DLD1 (cell line): Measurements from ENCODE around the gene TBC1D8.

Experiments used
- in situ Hi-C: cut with HindIII; loops from 2 replicates; pipeline ENCODE4 v1.10.0; 2017; ENCODE audit warnings: low sequenced_read_pairs

Gene TBC1D8

GRCh38 chr2:100987974-100988373 lies 163.2 kb downstream of the TBC1D8 start:
- in situ Hi-C loops, result no loop called here

DNA sequence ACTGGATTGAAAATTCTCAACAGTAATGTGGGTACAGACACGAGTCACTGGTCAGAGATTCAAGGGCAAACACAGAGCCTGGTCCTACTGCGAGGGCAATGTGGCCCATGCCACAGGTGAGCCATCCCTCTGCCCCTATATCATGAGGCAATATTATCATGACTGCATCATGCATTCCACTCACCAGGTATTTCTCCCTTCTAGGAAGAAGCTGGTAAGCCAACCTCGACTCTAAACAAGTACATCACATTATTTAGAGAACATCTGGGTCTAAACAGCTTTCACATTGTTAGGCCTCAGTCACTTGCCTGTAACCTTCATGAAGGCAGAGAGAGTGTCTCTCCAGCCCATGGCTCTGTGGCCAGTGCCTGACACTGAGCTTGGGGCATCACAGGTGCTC lies 163.6 kb downstream of the TBC1D8 start:
- in situ Hi-C loops, result no loop called here

DNA sequence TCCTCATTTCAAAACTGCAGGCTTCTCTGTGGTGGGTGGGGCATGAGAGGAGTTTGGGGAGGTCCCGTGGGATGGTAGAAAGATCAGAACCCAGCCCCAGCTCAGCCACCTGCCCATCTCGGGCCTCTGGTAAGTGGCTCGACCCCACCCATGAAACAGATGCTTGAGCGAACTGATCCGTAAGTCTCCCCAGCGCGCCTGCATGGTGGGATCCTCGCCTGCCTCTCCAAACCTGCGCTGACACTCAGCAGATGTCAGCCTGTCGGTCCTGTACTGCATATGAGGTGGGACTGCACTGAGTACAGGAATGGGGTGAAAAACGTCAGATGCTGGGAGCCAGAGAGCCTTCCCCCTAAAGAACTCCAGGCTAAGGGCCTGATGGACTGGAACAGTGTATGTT lies 165.0 kb downstream of the TBC1D8 start:
- in situ Hi-C loops, result no loop called here

DNA sequence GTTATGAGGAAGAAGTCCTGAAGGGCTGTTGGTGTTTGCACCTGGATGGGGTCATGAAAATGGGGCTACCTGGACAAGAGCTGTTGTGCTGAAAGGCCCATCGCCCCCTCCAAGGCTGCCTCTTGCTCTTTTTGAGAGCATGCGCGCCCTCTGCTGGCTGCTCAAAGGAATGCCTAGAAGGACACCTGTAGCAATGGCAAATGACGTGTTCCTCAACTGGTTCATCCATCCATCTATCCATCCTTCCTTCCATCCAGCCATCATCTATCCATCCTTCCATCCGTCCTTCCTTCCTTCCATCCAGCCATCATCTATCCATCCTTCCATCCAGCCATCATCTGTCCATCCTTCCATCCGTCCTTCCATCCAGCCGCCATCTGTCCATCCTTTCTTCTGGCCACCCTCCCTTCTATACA lies 166.3 kb downstream of the TBC1D8 start:
- in situ Hi-C loops, result no loop called here

- in situ Hi-C loops, result no loop called here
These were observed 167.4 kb downstream of the TBC1D8 start for GRCh38 chr2:100983684-100984310.

- in situ Hi-C loops, result no loop called here
These were observed 168.0 kb downstream of the TBC1D8 start for GRCh38 chr2:100983201-100983600.

- in situ Hi-C loops, result no loop called here
These were observed 168.7 kb downstream of the TBC1D8 start for GRCh38 chr2:100982431-100982861.

DNA sequence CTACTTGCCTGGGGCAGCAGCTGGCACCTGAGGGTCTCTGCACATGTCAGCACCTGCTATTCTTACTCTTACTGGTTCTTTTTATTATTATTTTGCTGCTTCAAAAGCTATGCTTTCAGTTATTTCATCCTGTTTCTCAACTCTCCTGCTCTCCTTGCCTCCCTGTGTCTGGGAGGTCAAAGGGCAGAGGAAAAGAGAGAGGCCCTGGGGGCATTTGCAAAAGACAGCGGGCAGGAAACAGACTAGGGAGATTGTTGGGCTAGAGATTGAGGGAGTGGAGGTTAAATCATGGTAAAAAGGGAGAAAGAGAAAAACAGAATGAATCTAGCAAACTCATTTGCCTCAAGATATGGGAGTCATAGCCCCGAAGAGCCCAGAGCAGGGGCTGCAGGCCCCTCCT lies 170.2 kb downstream of the TBC1D8 start:
- in situ Hi-C loops, result no loop called here

DNA sequence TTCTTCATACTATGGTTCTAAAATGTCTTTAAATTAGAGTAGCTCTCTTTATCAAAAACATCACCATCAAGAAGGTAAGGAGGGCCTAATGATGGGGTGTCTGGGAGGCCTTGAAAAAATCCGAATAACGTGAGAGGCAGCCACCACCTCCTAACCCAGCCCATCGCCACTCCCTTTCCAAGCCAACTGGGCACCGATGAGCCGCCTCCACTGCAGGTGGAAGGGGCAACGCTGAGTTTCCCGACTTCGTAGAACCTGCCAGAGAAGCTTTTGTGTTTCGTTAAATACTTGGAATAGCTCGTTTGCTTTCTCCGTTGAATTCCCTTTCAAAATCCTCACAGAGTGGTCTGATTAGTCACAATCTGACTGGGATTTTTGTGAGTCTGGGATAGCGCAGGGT lies 171.1 kb downstream of the TBC1D8 start:
- in situ Hi-C loops, result no loop called here

GRCh38 chr2:100978582-100979191 lies 172.5 kb downstream of the TBC1D8 start:
- in situ Hi-C loops, result no loop called here

GRCh38 chr2:100977511-100977910 lies 173.7 kb downstream of the TBC1D8 start:
- in situ Hi-C loops, result no loop called here

DNA sequence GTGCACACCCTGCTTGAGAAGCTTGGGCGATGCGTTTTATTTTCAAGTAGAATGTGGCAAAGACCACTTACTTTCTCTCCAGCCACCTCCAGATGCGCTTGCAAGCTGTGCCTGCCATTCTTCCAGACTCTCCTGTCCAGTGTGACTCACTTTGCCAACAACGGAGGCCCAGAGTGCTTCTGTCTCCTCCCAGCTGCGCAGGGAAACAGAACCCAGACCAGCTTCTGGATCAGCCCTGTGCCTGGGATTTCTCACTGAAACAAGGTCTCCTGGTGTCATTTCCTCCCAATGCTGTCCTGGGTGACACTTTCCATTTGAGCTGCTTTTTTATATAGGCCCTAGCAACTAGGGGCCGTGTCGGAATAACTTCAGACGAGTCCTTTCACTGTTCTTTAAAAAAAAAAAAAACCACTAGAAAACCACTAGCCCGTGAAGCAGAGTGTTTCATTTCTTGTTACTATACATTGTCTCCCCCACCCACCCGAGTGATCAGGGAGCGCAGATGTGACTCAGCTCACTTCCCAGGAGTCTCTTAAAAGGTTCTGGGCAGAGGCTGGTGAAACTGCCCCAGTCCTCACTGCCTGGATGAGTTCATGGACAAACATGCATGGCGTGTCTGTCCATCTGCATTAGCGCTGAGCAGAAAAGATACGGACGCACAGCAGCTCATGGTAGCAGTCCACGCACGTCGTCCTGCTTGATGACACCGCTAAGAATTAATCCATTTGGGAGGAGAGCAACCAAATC lies 174.4 kb downstream of the TBC1D8 start:
- in situ Hi-C loops, result no loop called here

DNA sequence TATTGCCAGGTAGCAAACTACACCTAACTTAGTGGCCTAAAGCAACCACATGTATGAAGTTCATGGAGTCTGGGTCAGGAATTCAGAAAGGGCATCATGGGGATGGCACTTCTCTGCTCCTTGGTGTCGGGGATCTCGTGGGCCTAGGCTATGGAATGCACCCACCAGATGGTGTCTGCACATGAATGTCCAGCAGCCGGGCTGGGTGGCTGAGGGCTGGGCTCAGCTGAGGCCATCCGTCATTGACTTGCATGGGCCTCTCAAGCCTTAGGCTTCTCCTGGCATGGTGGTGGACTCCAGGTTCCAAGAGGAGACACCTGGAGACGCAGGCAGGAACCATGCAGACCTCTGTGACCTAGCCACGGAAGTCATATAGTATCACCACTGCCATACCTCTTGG lies 175.1 kb downstream of the TBC1D8 start:
- in situ Hi-C loops, result no loop called here

GRCh38 chr2:100975521-100975785 lies 175.7 kb downstream of the TBC1D8 start:
- in situ Hi-C loops, result no loop called here

DNA sequence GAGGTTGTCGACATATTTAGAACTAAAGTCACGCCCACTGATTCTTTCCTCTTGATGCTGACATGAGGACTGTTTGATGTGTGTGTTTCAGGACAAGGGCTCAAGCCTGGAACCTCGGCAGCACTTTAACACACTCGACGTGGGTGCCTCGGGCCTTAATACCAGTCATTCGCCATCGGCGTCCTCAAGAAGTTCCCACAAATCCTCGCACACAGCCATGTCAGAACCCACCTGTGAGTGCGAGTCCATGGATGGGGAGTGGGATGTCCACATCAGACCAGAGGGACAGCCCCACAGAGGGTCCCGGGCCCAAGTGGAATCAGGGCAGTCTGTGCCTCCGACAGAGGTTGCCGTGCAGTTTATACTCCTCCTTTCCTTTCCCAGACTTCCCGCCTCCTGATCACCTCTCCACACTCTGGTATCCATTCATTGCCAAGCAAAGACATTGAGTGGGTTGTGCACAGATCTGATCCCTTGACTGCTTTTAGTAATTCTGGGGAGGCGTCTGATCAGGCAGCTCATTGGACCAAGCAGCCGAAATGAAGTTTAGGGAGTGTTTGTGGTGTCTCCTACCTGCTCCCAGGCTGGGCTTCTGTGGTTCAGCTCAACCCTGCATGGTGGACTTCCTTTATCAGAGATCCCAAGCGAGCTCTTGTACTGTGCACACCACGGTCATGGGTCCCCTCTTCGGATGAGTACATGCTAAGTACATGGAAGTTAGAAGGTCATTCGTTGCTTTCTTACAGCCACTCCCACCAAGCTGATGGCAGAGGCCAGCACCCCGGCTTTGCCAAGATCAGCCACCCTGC lies 176.3 kb downstream of the TBC1D8 start:
- in situ Hi-C loops, result no loop called here

- in situ Hi-C loops, result no loop called here
These were observed 178.7 kb downstream of the TBC1D8 start for GRCh38 chr2:100972452-100972851.

GRCh38 chr2:100971221-100971620 lies 180.0 kb downstream of the TBC1D8 start:
- in situ Hi-C loops, result no loop called here

DNA sequence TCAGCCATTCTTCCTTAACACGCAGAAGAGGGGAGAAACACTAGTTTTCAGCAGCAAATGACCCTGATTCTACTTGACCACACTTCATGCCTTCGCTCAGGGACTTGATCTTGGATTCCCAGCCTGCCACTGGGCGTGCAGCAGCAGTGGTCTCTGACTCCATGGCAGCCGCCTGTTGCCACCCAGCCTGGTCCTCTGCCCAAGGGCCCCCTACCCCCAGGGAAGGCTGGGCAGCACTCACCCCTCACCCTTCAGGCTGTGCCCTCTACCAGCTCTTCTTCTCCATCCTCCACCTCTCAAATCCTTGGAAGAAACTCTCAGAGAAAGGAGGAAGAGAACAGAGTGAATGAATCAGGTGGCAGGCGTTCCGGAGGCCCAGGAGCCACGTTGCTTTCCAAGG lies 181.2 kb downstream of the TBC1D8 start:
- in situ Hi-C loops, result no loop called here

DNA sequence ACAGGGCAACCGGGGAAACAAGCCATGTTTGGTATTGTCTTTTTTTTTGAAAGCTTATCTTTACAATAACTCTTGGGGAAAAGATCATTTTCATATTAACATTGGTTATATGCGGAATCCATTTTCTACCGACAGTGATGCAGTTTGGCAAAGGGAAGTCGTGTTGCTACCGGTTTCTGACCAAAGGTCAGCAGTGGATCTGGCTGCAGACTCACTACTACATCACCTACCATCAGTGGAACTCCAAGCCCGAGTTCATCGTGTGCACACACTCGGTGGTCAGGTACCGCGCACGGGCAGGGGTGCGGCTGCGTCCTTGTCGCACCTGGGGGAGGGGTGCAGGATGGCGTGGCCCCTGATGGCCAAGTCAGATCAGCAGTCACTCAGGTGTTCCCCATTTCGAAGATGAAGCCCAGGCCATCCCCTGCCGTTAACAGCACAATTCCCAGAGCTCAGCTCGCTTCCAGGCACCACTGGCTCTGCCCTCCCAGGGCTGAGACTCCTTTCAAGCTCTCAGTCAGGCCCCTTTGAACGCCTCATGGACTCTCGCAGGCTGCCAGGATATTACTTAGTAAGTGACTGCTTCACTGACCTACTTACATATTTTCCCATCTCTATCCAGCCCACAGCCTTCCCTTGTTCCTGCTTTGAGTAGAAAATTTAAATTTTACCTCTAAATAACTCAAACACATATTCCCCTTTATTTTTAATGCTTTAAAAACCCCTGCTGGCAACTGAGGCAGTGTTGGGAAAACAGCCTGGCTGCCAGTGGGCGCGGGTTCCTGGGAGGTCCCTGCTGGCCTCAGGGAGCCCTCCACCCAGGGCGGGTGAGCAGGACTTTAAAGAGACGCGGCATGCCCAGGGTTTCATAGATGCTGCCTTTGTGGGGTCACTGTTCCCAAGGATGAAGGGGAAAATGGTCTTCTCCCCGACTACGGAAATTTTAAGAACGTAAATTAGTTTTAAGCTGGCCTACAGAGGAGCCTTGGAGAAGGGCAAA lies 182.7 kb downstream of the TBC1D8 start:
- in situ Hi-C loops, result no loop called here

DNA sequence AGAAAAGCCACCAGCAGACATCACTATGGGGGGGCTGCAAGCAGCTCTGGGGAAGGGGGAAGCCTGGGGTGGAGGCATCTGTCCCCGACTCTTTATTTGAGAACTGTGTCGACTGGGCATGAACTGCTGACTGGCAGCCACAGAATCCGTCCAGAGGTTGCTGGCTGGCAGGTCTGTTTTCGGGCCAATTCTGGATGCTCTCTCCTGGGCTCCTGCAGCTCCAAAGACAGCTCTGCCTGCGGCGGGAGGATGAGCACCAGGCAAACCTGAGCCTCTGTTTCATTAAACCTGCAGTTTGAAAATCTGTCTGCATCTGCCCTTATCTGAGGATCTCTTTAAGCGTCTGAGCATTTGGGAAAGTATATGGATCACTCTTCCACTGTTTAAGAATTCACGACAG lies 183.5 kb downstream of the TBC1D8 start:
- in situ Hi-C loops, result no loop called here
